Ishikawa (cell line): Measurements from ENCODE around the gene MYO9A.

ENCODE experiments used
- CEBPB ChIP-seq: IDR thresholded peaks from 2 replicates; pipeline ENCODE4 v1.6.1; 2012
- CREB1 ChIP-seq: IDR thresholded peaks from 2 replicates; pipeline ENCODE4 v1.6.1; 2012; ENCODE audit warnings: low read depth
- EGR1 ChIP-seq: IDR thresholded peaks from 2 replicates; pipeline ENCODE4 v1.6.1; 2012
- EP300 ChIP-seq: IDR thresholded peaks from 2 replicates; pipeline ENCODE4 v1.6.1; 2012; ENCODE audit warnings: borderline replicate concordance
- FOXM1 ChIP-seq: IDR thresholded peaks from 2 replicates; pipeline ENCODE4 v1.6.1; 2012; ENCODE audit warnings: low read depth, borderline replicate concordance
- MAX ChIP-seq: IDR thresholded peaks from 2 replicates; pipeline ENCODE4 v1.6.1; 2012
- NFIC ChIP-seq: IDR thresholded peaks from 2 replicates; pipeline ENCODE4 v1.6.1; 2012
- RAD21 ChIP-seq: IDR thresholded peaks from 2 replicates; pipeline ENCODE4 v1.6.1; 2012; ENCODE audit warnings: low read depth
- REST ChIP-seq: IDR thresholded peaks from 2 replicates; pipeline ENCODE4 v1.6.1; 2012; ENCODE audit warnings: low read depth, mild to moderate bottlenecking
- TAF1 ChIP-seq: IDR thresholded peaks from 2 replicates; pipeline ENCODE4 v1.6.1; 2012; ENCODE audit warnings: low read depth, mild to moderate bottlenecking
- TCF12 ChIP-seq: IDR thresholded peaks from 2 replicates; pipeline ENCODE4 v1.6.1; 2012; ENCODE audit warnings: low read depth
- TEAD4 ChIP-seq: IDR thresholded peaks from 2 replicates; pipeline ENCODE4 v1.6.1; 2012
- USF1 ChIP-seq: IDR thresholded peaks from 2 replicates; pipeline ENCODE4 v1.6.1; 2012
- YY1 ChIP-seq: IDR thresholded peaks from 2 replicates; pipeline ENCODE4 v1.6.1; 2012; ENCODE audit warnings: low read depth

- TF ChIP-seq YY1 (no peak), FOXM1 (no peak), MAX (no peak), REST (no peak), TAF1 (no peak), TEAD4 (no peak), EP300 (no peak), RAD21 (no peak), TCF12 (no peak), EGR1 (no peak), CEBPB (no peak), CREB1 (no peak), NFIC (no peak), USF1 (no peak)
Observed at GRCh38 chr15:71970435-71970834, 147.5 kb downstream of the MYO9A start.
